Stimulated activated CD4-positive, alpha-beta T cell treated with anti-CD3 and anti-CD28 coated beads, Interleukin-1b, Interleukin-23, amount 100 ng/mL, for 1 hour (primary cell): ENCODE results near the gene BMPER.

Experiments used
- DNase-seq, 2 donors: peaks; one replicate each; pipeline ENCODE4 v3.0.0-alpha.2; 2020; ENCODE audit warnings: low read depth in 2 of 2

The BMPER gene

DNA sequence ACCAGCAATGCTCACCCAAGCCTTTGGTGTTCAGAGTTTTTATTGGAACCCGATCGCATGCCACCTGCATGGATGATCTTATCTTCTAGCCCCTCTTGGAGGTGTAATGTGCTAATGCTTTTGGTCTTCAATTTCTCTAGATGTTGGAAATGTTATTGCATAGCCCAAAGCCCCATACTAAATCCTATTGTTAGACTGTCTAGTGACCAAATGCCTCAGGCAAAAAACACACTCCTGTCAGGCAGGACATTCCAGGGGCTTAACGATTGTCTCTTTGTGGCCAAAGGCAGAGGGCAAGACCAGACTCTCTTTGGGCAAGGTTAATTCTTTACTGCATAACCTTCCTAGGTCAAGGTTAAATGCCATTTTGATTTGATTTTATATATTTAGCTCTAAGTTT, 187.9 kb downstream of the BMPER start:
- no peak for DNase-seq

DNA sequence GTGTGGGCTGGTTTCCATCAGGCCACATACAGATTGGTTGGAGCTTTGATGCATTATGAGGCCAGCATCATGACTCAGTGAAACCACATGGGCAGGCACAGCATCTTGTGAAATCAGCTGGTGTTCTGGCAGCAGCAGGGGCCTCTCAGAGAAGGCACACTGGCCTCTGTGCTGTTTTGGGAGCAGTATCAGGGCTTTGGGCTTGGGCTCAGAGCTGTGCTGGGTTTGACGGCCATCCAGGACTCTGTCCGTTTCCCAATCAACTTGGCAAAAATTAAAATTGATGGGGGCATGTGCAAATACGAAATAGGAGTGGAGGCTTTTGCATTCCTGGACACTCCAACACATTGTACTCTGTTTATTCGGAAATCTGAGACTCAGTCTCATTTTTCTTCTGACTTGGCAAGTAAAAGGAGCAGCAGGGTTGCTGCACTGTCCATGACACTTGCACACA, 190.9 kb downstream of the BMPER start:
- DNase-seq = no peak

DNA sequence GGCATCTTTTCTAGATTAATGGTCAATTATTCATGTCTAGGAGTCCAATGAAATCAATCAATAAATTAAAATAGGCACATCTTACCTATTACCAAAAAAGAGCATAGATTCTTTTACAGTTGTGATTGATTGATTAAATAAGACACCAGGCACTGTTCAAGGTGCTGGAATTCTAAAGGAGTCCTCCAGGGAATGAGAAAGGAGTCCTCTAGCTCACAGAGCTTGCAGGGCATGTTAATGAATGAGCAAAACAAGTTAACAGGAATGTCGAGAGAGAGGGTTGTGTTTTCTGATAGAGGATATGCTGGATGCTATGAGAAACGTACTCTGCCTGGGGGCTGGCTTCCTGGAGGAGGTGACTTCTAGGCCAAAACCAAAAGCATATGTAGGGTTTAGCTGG, 191.4 kb downstream of the BMPER start:
- no peak for DNase-seq

DNA sequence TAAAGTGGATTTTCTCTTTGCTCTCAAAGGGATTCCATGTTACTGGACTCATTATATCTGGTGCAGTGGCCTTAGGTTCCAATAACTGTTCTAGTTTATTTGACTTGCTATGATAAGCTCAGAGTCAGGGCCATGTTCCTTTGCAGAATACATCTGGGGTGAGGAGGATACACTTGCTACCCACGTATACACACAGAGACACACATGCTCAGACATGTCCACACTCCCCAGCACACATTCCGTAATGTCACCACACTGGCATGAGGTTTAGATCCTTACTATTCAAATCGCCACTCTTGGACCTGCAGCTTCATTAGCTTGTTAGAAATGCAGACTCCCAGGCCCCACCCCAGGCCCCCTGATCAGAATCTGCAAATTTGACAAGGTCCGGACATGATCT, 195.3 kb downstream of the BMPER start:
- no peak for DNase-seq

DNA sequence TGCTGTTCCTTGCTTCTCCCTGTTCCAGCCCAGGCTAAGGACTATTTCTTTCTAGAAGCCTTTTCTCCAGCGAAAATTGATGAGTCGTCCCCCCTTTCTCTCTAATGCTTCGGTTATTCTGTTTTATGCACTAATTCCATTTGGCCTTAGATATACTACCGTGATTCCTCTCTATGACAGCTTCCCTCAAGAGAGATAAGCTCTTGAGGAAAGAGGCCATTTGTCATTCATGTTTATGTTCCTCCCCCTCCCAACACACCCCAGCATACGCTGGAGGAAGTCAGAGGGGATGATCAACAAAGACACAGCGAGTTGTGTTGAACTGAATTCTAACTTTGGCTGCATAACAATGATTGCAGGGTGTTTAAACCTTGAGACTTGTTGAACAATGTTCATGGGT, 198.8 kb downstream of the BMPER start:
- no peak for DNase-seq

DNA sequence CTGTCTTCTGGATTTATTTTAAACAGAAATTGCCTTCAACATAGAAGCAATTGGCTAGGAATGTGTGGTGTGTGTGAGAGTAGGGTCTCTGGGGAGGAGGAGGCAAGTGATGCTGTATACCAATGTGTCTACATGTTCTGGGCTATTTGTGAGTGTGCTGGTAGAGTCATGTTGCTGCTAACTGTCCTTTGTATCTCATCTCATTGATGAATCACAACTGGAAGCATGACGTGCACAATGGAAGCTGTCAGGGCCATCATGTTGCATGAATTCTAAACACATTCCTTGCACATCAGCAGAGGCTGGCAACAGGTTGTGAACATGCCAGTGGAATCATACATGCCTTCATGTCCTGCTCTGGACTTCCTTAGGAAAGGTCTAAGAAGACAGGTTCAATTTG, 199.7 kb downstream of the BMPER start:
- DNase-seq = no peak

DNA sequence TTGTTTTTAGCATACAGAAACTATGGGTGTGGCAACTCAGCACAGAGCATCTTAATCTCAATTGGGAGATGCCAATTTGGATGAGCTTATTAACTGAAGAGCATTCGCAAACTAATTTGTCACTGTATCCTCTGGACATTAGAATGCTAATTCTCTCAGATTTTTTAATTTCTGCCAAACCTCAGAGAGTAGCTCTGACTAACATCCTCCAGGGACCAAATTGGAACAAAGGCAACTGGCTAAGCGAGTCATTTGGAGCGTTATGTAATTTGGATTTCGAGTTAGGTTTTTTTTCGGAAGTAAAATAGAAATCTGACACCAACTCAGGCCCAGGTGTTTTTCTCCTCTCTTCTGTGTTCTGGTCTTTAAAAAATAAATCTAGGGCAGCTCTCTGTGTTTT, 201.9 kb downstream of the BMPER start:
- no peak for DNase-seq

DNA sequence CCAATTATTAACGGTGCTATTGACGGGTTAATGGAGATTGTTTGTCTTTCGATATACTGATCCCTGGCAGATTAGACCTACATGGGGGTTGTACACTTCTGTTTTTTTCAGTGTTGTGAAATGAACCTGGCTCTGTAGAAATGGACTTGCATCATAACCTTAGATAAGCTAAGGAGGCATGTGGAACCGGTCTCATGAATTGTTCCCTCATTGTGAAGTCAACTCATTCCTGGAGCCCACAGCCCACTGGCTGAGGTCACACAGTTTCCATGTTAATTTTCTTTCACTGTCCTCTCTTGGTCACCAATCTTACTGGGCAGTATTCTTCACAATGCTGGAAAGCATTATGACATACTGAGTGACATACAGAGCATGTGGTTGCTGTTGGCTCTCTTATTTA, 202.8 kb downstream of the BMPER start:
- no peak for DNase-seq

DNA sequence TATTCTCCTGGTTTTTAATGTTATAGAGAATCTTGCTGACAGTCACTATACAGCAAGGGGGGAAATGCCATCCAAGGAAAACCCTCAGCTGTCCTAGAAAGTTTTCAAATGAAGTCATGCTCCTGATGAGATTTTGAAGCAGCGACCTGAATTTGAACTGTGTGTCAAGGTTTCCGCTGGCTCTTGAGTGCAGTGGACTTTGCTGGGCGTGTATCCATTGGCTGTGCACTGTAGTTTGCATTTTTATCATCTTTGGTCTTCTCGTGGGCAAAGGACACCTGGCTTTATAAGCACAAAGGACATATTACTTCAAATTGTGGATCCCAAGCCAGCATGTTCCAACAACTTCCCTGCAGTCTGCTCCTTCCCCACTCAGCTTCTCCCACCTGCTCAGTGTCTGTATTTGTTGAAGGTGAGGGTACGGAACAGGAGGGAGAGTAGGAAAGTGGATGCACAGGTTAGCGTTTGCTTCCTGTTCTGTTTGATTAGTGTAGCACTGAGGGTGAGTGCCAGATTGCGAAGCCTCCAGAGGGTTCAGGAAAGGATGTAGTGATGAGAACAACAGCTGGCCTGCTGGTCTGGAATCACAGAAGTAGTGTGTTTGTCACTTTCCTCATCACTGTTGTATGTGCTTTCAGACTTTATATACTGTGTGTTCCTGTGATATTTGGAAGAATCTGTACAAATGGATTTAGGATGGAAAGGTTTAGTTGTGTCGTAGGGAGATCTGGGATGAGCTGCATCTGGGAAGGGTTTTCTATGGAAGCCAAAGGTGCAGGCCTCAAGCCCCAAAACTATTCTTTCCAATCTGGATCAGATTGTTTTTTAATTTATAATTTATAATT, 204.8 kb downstream of the BMPER start:
- no peak for DNase-seq

DNA sequence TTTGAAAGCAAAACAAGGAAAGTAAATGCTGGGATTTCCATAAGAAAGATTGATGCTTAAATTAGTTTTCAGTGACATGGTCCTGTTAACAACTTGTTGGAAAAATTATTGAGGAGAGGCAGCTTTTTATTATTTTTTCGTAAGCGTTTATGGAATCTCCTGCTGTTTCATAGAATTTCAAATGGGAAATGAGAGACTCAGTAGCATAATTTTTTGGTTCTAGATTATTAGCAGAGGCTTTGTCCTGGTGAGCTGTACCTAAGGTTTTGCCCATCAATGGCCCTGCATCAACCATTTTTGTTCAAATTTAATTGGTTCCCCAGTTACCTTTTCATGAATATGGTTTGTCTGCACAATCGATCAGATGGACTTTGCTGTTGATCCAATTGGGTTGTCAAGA, 205.7 kb downstream of the BMPER start:
- no peak for DNase-seq

DNA sequence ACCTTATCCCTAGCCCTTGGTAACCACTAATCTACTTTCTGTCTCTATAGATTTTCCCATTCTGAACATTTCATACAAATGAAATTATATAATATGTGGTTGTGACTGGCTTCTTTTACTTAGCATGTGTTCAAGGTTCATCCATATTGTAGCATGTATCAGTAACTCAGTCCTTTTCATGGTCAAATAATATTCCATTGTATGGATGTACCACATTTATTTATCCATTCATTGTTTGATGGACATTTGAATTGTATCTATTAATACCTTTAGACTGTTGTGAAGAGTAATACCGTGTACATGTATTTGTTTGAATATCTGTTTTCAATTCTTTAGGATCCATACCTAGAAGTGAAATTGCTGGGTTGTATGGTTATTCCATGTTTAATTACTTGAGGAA, 210.2 kb downstream of the BMPER start:
- no peak for DNase-seq

DNA sequence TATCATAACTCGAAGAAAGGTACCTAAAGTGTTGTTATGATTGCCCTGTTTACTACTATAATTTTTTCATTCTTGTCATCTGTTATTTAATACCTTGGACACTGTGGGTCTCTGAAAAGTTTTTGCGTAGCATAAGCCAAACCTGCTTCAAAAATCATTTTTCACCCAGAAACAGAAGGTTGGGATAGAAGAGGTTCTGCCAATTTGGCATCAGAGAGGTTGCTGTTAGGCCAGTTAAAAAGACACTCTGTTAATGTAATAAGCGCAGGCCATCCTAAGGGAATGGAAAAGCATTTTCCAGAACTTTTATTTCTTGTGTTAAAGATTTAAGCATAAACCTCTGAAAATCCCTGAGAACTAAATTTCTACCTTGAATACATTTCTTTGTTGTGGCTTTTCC, 212.2 kb downstream of the BMPER start:
- no peak for DNase-seq

DNA sequence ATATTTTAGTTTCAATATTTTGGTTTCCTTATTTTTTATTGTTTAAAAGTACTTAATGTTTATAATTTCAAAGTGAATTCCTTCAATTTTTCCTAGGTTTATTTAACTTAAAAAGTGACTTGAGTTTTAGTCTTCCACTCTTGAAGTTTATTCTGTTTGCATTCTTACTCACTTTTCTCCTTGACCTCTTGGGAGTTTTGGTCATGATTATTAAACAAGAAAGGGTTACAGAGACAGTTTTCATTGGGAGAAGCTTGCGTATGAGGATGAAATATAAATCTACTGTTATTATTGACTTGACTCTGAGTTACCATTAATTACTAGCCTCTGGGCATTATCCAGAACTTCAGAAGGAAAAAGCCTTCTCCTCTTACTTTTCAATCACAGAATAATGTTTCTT, 216.0 kb downstream of the BMPER start:
- no peak for DNase-seq

DNA sequence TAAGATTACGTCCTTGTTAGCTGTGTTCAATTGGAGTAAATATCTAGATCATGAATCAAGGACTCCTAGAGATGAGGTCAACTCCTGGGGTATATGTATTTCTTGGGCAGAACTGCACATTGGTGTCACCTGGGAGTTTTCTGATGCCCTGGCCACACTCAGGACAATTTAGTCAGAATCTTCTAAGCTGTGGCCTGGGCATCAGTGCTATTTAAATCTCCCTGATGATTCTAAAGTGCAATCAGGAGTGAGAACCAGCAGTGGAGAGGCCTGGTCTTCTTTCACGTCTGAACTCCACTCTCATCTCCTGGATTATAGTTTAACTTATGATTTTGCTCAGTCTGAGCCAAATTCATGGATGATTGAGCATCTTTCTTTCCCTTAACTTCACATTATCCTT, 218.0 kb downstream of the BMPER start:
- DNase-seq = no peak

DNA sequence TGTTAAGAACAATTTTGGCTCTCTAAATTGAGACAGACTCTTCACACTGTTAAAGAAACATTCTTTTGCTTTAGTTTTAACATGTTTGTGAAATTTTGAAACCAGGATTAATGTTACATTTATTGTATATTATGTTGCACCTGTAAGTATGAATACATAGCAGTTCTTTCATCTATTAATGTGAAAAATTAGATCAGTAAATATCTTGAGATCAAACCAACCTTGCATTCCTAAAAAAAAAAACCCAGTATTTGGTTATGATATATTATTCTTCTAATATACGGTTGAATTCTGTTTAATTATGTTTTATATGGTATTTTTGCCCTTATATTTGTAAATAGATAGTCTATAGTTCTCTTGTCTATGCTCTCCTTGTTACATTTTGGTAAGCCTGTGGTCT, 219.4 kb downstream of the BMPER start:
- DNase-seq = no peak

DNA sequence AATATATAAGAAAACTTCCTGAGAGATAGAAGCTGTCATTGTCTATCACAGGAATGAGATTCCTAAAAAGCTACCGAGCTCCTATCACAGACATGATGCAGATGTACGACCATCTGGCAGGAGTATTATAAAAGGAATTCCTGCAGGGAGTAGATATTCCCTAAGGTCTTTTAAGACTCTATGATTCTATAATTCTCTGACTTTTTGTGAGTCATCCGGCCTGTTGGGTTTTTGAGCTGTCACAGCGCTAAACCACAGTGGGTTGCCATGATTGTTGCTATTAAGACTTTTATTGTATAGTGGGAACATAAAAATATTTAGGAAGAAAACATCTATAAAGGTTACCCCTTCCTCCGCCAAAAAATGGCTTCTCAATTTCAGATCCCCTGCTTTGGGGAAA, 223.4 kb downstream of the BMPER start:
- no peak for DNase-seq

DNA sequence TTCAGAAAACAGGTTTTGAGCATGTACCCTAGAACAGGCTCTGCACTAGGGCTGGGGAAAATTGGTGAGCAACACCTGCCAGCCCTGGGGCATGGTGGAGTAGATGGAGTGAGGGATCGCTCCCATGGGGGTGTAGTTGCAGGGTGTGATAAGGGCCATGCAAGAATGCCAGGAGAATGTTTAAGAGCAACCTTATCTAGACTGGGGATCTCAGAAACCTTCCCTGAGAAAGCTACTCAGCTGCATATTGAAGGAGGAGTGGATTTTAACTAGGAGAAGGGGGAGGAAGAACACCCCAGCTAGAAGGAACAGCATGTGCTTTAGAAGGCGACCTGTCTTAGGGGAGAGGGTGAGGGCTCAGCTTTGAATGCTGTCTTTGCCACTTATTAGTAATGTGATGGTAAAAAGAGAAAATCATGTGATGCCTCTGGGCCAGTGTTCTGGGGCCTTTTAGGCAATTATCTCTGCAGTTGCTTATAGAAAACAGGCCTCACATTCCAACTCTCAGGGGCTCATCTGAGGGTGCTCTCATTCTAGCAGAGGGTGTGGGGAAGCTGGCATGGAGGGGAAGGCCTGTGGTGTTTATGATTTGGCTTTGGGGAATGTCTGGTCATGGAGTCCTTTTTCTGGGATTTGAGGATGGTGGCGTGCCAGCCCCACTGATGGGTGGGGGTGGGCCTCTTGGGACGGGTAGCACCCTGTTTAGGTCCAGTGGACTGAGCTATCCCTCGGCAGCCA, 225.4 kb downstream of the BMPER start:
- no peak for DNase-seq

DNA sequence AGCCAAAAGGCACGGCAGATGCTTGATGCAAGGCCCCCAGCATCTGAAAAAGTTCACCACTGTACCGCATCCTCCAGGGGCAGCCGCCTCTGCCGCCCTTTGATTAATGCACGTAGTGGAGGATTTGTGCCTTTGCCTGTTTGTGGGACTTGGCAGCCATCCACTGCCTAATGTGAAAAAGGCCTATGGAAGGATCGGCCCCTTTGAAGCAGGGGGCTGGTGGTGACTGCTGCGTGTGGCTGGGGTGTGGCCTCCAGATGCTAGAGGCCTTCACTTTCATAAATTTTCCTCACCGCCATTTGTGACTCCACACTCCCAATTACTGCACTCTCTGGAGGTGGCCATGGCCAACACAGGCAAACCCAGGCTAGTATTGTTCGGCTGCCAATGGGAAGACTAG, 226.0 kb downstream of the BMPER start:
- DNase-seq = no peak

DNA sequence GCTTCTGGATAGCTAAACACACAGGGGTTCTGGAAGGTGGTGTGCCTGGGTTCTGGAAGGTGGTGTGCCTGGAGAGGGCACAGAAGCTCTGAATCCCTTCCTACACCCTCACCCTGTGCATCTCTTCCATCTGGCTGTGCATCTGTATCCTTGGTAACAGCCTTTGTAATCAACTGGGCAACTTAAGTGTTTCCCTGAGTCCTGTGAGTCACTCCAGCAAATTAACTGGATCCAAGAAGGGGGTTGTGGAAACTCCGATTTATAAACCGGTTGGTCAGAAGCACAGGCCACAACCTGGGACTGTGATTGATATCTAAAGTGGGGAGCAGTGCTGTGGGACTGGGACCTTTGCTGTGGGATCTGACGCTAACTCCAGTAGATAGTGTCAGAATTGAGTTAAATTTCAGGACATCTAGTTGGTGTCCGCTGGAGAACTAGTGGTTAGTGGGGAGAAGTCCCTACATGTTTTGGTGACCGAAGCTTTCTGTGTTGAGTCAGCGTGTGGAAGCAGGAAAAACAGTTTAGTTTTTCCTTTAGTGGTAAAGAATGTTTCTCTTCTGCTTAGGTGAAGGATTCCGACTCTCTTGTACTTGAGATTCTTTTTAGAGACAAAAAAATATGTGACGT, 228.1 kb downstream of the BMPER start:
- DNase-seq = no peak

DNA sequence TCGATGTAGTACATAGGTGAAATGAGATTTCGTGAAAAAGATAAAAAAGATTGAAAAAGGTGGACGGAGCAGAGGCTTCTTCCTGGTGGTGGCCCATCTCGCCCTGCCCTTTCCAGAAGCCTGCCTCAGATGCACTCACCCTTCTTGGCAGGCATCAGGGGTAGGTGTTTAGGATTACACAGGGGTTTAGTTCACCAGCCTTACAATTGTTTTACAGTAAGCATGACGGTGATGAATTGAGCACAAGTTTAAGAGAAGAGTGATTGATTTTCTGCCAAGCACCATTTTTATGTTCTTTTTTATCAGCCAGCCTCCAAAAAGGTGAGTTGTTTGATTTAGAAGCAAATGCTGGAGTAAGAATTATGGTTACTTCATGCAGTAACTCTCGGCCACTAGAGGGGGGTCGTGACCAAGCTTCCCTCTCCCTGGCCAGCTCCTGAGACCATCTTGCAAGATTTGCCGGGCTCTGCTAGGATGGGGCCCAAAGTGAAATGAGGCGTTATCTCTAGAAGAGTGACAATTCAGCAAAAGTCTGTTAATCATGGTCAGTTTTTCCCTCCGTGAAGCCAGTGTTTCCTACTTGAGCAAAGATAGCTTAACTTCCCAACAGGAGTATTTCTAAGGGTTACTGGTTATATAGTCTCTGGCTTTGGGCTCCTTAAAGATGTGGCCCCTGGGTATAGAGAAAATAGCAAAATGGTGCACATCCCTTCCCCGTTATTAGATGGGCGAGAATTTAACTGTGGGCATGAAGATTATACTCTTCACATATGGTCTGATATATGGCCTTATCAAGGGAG, 228.8 kb downstream of the BMPER start:
- no peak for DNase-seq

DNA sequence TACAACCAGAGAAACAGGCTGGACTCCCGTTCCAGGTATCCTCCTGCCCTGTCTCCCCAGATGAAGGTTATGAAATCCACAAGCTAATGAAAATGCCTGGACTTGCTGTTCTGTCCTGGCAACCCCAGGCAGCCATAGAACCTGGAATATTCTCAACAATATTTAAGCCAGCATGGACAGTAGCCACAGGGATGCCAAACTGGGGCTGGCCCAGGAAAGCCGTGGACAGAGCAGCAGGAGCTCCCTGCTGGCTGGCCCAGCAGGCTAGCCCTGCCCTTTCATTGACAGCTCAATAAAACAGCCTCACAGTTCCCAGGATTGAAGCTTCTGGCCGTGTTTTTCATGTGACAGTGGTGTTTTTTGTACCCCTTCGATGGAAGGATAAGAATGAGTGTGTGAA, 230.6 kb downstream of the BMPER start:
- DNase-seq = no peak

DNA sequence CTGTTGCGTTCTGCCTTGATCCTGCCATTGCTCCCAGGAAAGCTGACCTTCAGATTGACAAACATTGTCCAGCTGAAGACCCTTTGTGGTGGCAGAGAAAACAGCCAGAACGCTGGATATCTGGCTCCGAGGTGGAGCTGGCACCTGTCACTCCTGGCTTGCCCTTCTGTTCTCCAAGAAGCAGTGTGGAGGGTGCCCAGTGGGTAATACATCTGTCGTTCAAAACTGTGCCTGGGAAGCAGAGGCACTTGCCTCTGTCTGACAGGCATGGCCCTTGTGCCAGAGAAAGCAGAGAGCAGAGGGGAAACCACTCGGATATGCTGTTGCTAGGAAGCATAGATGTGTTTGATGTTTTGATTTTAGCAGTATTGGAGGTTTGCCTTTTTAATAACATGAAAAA, 231.4 kb downstream of the BMPER start:
- DNase-seq = no peak
